SK-N-SH (cell line): ENCODE data around the gene MLYCD. TPM values are rescaled to one million over a fixed set of nuclear protein-coding genes. Genes with fewer than 3 reads are reported as not detected.

ENCODE experiments used
- CTCF ChIA-PET: fragments of 300-600, 350-600 bp; formaldehyde crosslinking; extraction: SDS; loops from one replicate; lab custom pipeline; 2021; lab: Yijun Ruan, JAX
- POLR2A ChIA-PET: fragments of 350-600 bp; sonication (Branson Sonifier 250); formaldehyde crosslinking; extraction: SDS; loops from one replicate; lab custom pipeline; 2020; ENCODE audit warnings: antibody characterized with exemption, inconsistent platforms; lab: Yijun Ruan, JAX
- DNase-seq: peaks from one replicate; pipeline ENCODE4 v3.0.0; 2012
- H2AFZ ChIP-seq: fragments of 200-600 bp; sonication (generic); 2 replicates; pipeline ENCODE4 v1.8.1; 2016; ENCODE audit warnings: antibody characterized with exemption, mild to moderate bottlenecking, low read depth
- H3F3A ChIP-seq: fragments of 200-600 bp; sonication (generic); replicated peaks from 2 replicates; pipeline ENCODE3; 2016; ENCODE audit warnings: antibody characterized with exemption, mild to moderate bottlenecking; ENCODE audit not compliant: insufficient read depth
- H3K27ac ChIP-seq, 2 experiments: fragments of 200-500 bp in 1 of 2; fragments of 200-600 bp in 1 of 2; sonication (Bioruptor generic) in 1 of 2; sonication (generic), shearing (Covaris generic) in 1 of 2; 2 replicates each; pipeline versions ENCODE4 v1.5.1 to v1.6.1; 2014 to 2016; ENCODE audit warnings: low read depth in 2 of 2, inconsistent platforms in 1 of 2, low read length in 1 of 2, mild to moderate bottlenecking in 1 of 2, mixed read lengths in 1 of 2
- H3K27me3 ChIP-seq: fragments of 200-600 bp; sonication (generic), shearing (Covaris generic); 2 replicates; pipeline ENCODE4 v1.6.1; 2016; ENCODE audit warnings: mixed run types; ENCODE audit not compliant: insufficient read depth
- H3K36me3 ChIP-seq, 2 experiments: fragments of 200-500 bp in 1 of 2; fragments of 200-600 bp in 1 of 2; sonication (Bioruptor generic) in 1 of 2; sonication (generic) in 1 of 2; replicated peaks in 1 of 2; 2 replicates each; pipeline versions ENCODE3 to v1.5.1; 2014 to 2016; ENCODE audit warnings: low read length in 1 of 2, mild to moderate bottlenecking in 1 of 2; ENCODE audit not compliant: insufficient read depth in 2 of 2, control insufficient read depth in 1 of 2
- H3K4me1 ChIP-seq, 2 experiments: fragments of 200-500 bp in 1 of 2; fragments of 200-600 bp in 1 of 2; sonication (Bioruptor generic) in 1 of 2; sonication (generic), shearing (Covaris generic) in 1 of 2; 2 replicates each; pipeline versions ENCODE4 v1.5.1 to v1.6.1; 2014 to 2016; ENCODE audit warnings: low read depth in 1 of 2, low read length in 1 of 2, mixed run types in 1 of 2; ENCODE audit not compliant: insufficient read depth in 2 of 2, control insufficient read depth in 1 of 2
- H3K4me2 ChIP-seq: fragments of 200-600 bp; sonication (generic), shearing (Covaris generic); 2 replicates; pipeline ENCODE4 v1.6.1; 2017; ENCODE audit warnings: mixed run types
- H3K4me3 ChIP-seq, 2 experiments: fragments of 200-500 bp in 1 of 2; fragments of 200-600 bp in 1 of 2; sonication (Bioruptor generic) in 1 of 2; sonication (generic), shearing (Covaris generic) in 1 of 2; 2 replicates each; pipeline versions ENCODE4 v1.5.1 to v1.8.1; 2014 to 2016; ENCODE audit warnings: low read depth in 2 of 2, inconsistent platforms in 1 of 2, low read length in 1 of 2, mild to moderate bottlenecking in 1 of 2, mixed read lengths in 1 of 2, moderate library complexity in 1 of 2
- H3K79me2 ChIP-seq: fragments of 200-600 bp; sonication (generic); 2 replicates; pipeline ENCODE4 v1.8.1; 2017; ENCODE audit warnings: mild to moderate bottlenecking; ENCODE audit not compliant: insufficient read depth
- H3K9ac ChIP-seq: fragments of 200-600 bp; sonication (generic); 2 replicates; pipeline ENCODE4 v1.6.1; 2017; ENCODE audit warnings: mixed run types
- H3K9me2 ChIP-seq: fragments of 200-600 bp; sonication (generic); 2 replicates; pipeline ENCODE4 v1.6.1; 2017; ENCODE audit warnings: mixed run types
- H3K9me3 ChIP-seq: fragments of 200-600 bp; sonication (generic); 2 replicates; pipeline ENCODE4 v1.6.1; 2017; ENCODE audit warnings: mixed run types, mild to moderate bottlenecking, moderate library complexity
- H4K20me1 ChIP-seq: fragments of 200-600 bp; sonication (generic); 2 replicates; pipeline ENCODE4 v1.6.1; 2017; ENCODE audit warnings: mild to moderate bottlenecking, mixed run types; ENCODE audit not compliant: insufficient read depth
- CHD2 ChIP-seq: fragments of 150-350 bp; IDR thresholded peaks from 2 replicates; pipeline ENCODE4 v1.6.1; 2018; ENCODE audit warnings: low read length; ENCODE audit not compliant: partially characterized antibody
- FOXM1 ChIP-seq: IDR thresholded peaks from 2 replicates; pipeline ENCODE4 v1.4.0; 2012; ENCODE audit warnings: low read depth, mild to moderate bottlenecking
- GATA2 ChIP-seq: sonication (generic); formaldehyde crosslinking; IDR thresholded peaks from 2 replicates; pipeline ENCODE4 v1.5.0; 2020; ENCODE audit warnings: mild to moderate bottlenecking, missing genetic modification reagents
- MEF2A ChIP-seq: IDR thresholded peaks from 2 replicates; pipeline ENCODE4 v1.4.0; 2012; ENCODE audit warnings: low read depth, borderline replicate concordance
- MXI1 ChIP-seq: IDR thresholded peaks from 2 replicates; pipeline ENCODE4 v1.6.1; 2012; ENCODE audit warnings: mild to moderate bottlenecking, low read depth, low read length, improper control_type of control experiment
- NFIC ChIP-seq: IDR thresholded peaks from 2 replicates; pipeline ENCODE4 v1.4.0; 2012; ENCODE audit warnings: borderline replicate concordance
- RCOR1 ChIP-seq: fragments of 150-350 bp; IDR thresholded peaks from 2 replicates; pipeline ENCODE4 v1.6.1; 2017; ENCODE audit warnings: antibody characterized with exemption, low read length
- RFX5 ChIP-seq: IDR thresholded peaks from 2 replicates; pipeline ENCODE4 v1.6.1; 2012; ENCODE audit warnings: mild to moderate bottlenecking, improper control_type of control experiment, low read length
- SMC3 ChIP-seq: IDR thresholded peaks from 2 replicates; pipeline ENCODE4 v1.6.1; 2012; ENCODE audit warnings: low read depth, low read length, improper control_type of control experiment
- TAF1 ChIP-seq: IDR thresholded peaks from 2 replicates; pipeline ENCODE4 v1.6.1; 2012; ENCODE audit warnings: low read depth, mild to moderate bottlenecking, low read length, moderate library complexity, borderline replicate concordance
- TCF12 ChIP-seq: IDR thresholded peaks from 2 replicates; pipeline ENCODE4 v1.4.0; 2012
- WGBS: methylation state at CpG from one replicate; pipeline ENCODE4 v1.1.6; 2017; ENCODE audit warnings: low lambda C conversion rate; 5-methylcytosine and 5-hydroxymethylcytosine counted together
- polyA plus RNA-seq, 3 experiments: library from polyadenylated mRNA; depleted of rRNA; stranded (reverse); fragments of >200 nt; gene quantifications; 2 replicates each; pipeline ENCODE4 v1.2.3, GENCODE V29; 2012
- TF ChIP-seq, protein P1 (sequence below): IDR thresholded peaks from 2 replicates; pipeline ENCODE4 v1.4.0; 2012; ENCODE audit warnings: low read depth, borderline replicate concordance
- TF ChIP-seq, protein P2 (sequence below): IDR thresholded peaks from 2 replicates; pipeline ENCODE4; 2012
- TF ChIP-seq, protein P3 (sequence below): IDR thresholded peaks from 2 replicates; pipeline ENCODE4 v1.4.0; 2012; ENCODE audit warnings: low read depth
- TF ChIP-seq, protein P4 (sequence below): fragments of 200-600 bp; sonication (generic); IDR thresholded peaks from 2 replicates; pipeline ENCODE4 v1.6.1; 2017; ENCODE audit warnings: antibody characterized with exemption, mild to moderate bottlenecking, moderate library complexity
- TF ChIP-seq, protein P5 (sequence below): IDR thresholded peaks from 2 replicates; pipeline ENCODE4 v1.4.0; 2012; ENCODE audit warnings: low read depth, borderline replicate concordance

MLYCD gene
- polyA plus RNA-seq, 1 of the 3 experiments (the other 2 are of a cell fraction): 2.4 TPM

DNA sequence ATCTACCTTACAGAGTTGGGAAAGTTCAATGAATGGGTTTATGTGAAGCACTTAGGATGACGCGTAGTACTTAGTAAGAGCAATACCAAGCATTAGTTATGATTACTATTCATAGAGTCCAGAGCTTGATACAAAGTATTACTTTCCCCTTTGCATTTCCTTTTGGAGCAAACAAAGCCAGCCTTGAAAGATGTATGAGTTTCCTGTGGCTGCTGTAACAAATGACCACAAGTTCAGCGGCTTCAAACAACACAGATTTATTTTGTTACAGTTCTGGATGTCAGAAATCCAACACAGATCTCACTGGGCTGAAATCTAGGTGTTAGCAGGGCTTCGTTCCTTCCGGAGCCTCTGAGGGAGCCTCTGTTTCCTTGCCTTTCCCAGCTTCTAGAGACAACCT is 8.6 kb upstream of the MLYCD start (continued):
- TF ChIP-seq, protein P1, sequence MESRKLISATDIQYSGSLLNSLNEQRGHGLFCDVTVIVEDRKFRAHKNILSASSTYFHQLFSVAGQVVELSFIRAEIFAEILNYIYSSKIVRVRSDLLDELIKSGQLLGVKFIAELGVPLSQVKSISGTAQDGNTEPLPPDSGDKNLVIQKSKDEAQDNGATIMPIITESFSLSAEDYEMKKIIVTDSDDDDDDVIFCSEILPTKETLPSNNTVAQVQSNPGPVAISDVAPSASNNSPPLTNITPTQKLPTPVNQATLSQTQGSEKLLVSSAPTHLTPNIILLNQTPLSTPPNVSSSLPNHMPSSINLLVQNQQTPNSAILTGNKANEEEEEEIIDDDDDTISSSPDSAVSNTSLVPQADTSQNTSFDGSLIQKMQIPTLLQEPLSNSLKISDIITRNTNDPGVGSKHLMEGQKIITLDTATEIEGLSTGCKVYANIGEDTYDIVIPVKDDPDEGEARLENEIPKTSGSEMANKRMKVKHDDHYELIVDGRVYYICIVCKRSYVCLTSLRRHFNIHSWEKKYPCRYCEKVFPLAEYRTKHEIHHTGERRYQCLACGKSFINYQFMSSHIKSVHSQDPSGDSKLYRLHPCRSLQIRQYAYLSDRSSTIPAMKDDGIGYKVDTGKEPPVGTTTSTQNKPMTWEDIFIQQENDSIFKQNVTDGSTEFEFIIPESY: no peak

DNA sequence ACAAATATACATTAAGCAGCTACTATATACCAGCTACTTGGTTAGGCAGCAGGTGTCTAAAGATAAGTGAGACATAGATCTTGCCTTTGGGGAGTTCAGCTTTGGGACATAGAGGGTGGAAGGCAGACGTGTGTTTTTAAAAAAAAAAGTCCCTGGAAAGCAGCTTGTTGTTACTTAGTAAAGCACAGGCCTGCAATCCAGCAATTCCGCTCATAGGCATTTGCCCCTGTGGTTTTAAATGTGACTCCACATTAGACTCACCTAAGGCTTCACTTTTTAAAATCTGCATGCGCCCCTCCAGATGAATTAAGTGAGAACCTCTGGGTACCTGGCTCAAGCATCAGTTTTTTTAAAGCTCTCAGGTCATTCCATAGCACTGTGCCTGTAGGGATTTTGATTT is 7.2 kb upstream of the MLYCD start:
- Histone ChIP-seq H3K27ac (no peak overlapping the region), H3K9ac (no peak overlapping the region), H4K20me1 (no peaks in the 10 kb centered on the region), H2AFZ (no peak overlapping the region), H3K9me3 (no peaks in the 10 kb centered on the region; the same call in 1 of the 2 replicates), H3K79me2 (no peaks in the 10 kb centered on the region), H3K36me3 (no peaks in the 10 kb centered on the region), H3F3A (no peaks in the 10 kb centered on the region)
- WGBS: 37% methylated on average over 3 of the region's 3 CpGs
- POLR2A ChIA-PET: no interaction called here
- DNase-seq: no peak
- TF ChIP-seq, protein P2, sequence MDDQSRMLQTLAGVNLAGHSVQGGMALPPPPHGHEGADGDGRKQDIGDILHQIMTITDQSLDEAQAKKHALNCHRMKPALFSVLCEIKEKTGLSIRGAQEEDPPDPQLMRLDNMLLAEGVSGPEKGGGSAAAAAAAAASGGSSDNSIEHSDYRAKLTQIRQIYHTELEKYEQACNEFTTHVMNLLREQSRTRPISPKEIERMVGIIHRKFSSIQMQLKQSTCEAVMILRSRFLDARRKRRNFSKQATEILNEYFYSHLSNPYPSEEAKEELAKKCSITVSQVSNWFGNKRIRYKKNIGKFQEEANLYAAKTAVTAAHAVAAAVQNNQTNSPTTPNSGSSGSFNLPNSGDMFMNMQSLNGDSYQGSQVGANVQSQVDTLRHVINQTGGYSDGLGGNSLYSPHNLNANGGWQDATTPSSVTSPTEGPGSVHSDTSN: no peak
- TF ChIP-seq NFIC: no peak
- TF ChIP-seq, protein P3, sequence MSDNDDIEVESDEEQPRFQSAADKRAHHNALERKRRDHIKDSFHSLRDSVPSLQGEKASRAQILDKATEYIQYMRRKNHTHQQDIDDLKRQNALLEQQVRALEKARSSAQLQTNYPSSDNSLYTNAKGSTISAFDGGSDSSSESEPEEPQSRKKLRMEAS: no peak
- TF ChIP-seq, protein P4, sequence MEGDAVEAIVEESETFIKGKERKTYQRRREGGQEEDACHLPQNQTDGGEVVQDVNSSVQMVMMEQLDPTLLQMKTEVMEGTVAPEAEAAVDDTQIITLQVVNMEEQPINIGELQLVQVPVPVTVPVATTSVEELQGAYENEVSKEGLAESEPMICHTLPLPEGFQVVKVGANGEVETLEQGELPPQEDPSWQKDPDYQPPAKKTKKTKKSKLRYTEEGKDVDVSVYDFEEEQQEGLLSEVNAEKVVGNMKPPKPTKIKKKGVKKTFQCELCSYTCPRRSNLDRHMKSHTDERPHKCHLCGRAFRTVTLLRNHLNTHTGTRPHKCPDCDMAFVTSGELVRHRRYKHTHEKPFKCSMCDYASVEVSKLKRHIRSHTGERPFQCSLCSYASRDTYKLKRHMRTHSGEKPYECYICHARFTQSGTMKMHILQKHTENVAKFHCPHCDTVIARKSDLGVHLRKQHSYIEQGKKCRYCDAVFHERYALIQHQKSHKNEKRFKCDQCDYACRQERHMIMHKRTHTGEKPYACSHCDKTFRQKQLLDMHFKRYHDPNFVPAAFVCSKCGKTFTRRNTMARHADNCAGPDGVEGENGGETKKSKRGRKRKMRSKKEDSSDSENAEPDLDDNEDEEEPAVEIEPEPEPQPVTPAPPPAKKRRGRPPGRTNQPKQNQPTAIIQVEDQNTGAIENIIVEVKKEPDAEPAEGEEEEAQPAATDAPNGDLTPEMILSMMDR: no peak
- TF ChIP-seq GATA2 (CRISPR knock-in tag): no peak
- TF ChIP-seq TAF1: no peak
- TF ChIP-seq CHD2: no peak
- no peak for TF ChIP-seq RCOR1
- no peak for TF ChIP-seq MEF2A
- TF ChIP-seq SMC3: no peak
- TF ChIP-seq, all 33 proteins: peak for 0
- CTCF ChIA-PET: interaction anchor here (0.8 kb wide), 1 partner anchor 10 kb away, joined by 3 read pairs; no protein-coding TSS in a partner anchor
- Histone ChIP-seq H3K4me2 (no peak overlapping the region), H3K27me3 (no peaks in the 10 kb centered on the region), H3K9me2 (no peaks in the 10 kb centered on the region), H3K4me1 (no peaks in the 10 kb centered on the region; a peak in 1 of 4 replicates), H3K4me3 (no peak overlapping the region)

DNA sequence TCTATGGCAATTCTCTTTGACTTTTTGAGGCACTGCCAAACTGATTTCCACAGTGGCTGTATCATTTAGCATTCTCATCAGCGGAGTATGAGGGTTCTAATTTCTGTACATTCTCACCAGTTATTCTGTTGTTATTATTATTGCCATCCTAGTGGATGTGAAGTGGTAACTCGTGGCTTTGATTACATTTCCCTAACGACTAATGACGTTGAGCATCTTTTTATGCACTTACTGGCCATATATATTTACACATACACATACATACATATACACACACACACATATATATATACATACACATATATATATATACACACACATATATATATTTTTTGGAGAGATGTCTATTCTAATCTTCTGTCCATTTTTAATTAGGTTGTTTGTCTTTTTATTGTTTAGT is 3.7 kb upstream of the MLYCD start:
- Histone ChIP-seq H3K27me3 (no peaks in the 10 kb centered on the region), H3K79me2 (peaks cover 7% of the 10 kb centered on the region), H3K9me3 (no peaks in the 10 kb centered on the region; the same call in 1 of the 2 replicates), H2AFZ (no peak overlapping the region), H3K9ac (no peak overlapping the region), H3K36me3 (no peaks in the 10 kb centered on the region), H3K4me2 (no peak overlapping the region), H3K27ac (no peak overlapping the region), H3K4me3 (no peak overlapping the region), H4K20me1 (no peaks in the 10 kb centered on the region), H3K4me1 (peaks cover 0 to 9% of the 10 kb centered on the region in 2 experiments; a peak in 2 of 4 replicates), H3F3A (no peaks in the 10 kb centered on the region), H3K9me2 (no peaks in the 10 kb centered on the region)
- no peak for DNase-seq
- WGBS: 13% methylated on average over 4 of the region's 4 CpGs
- POLR2A ChIA-PET: no interaction called here
- CTCF ChIA-PET: no interaction called here
- TF ChIP-seq TCF12: no peak
- TF ChIP-seq NFIC: no peak
- TF ChIP-seq FOXM1: no peak
- TF ChIP-seq RCOR1: no peak
- TF ChIP-seq, protein P5, sequence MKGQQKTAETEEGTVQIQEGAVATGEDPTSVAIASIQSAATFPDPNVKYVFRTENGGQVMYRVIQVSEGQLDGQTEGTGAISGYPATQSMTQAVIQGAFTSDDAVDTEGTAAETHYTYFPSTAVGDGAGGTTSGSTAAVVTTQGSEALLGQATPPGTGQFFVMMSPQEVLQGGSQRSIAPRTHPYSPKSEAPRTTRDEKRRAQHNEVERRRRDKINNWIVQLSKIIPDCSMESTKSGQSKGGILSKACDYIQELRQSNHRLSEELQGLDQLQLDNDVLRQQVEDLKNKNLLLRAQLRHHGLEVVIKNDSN: no peak
- no peak for TF ChIP-seq MXI1
- no peak for TF ChIP-seq SMC3
- peak; percentile 73; the same call in 1 of the 2 replicates for TF ChIP-seq RFX5
